Measurements from ENCODE around the gene HYCC2. TPM values are rescaled to one million over a fixed set of nuclear protein-coding genes. Genes with fewer than 3 reads are reported as not detected.
A peak's percentile ranks its signal among the peaks of the same experiment; 100 is the strongest.

HYCC2 gene
- polyA plus RNA-seq (18.1 and 20.4 TPM in 2 replicates), polyA minus RNA-seq (67.9 and 77.4 TPM in 2 replicates)

DNA sequence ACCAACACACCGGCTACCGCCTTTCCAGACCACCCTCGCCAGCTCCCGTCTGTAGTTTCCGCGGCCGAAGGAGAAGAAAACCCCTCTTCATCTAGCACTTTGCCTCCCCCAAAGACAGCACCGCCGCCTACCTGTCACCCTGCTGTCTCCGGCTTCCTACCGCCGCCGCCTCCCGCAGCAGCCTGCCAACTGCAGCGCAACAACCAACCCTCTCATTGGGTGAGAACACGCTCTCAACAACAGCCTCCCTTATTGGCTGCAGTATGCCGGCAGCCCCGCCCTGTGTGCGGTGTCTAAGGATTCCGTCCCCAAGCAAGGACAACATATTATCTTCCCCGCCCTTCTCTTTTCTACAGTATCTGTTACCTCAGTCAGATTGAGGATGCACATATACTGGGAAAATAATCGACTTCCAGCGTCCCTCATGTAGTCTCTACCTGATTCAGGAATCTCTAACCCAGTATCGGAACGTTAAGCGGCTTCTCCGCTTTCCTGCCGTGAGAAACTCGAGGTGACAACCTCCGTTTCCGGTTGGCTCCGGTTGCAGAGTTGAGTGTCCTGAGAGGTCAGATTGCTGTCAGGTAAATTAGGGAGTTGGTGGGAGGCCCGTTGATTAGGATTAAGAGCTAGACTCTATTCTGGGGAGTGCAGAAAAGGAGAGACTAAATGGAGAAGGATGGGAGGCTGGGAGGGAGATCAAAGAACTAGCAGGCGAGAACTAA, at the start of gene HYCC2, which contains the start of gene NDUFB3:
HYCC2 (minus strand) TSS at position 193 of the 722 bp plus-strand sequence. CDS start 47,662 bp downstream, outside the sequence.
NDUFB3 (plus strand) TSS at position 523 of the 722 bp plus-strand sequence. CDS start 6,882 bp downstream, outside the sequence.
- Histone ChIP-seq H3K9me3 (ENCODE audit: low read length) (no peaks in the 10 kb centered on the region), H3K36me3 (ENCODE audit: insufficient read depth, low read length) (no peaks in the 10 kb centered on the region), H3K27ac (ENCODE audit: low read length) (peak within 1 kb of the TSS; percentile 83), H3K4me3 (ENCODE audit: low read length) (peak within 1 kb of the TSS; percentile 78), H3K4me2 (ENCODE audit: low read length) (peak within 1 kb of the TSS; percentile 93), H3K27me3 (ENCODE audit: insufficient read depth, low read depth, low read length) (no peaks in the 10 kb centered on the region), H2AFZ (ENCODE audit: low read depth, low read length) (peak within 1 kb of the TSS; percentile 90), H3F3A (ENCODE audit: insufficient read depth, low read length, poor library complexity, severe bottlenecking) (peaks cover 3% of the 10 kb centered on the region), H3K9ac (ENCODE audit: low read length) (peak within 1 kb of the TSS; percentile 79), H3K79me2 (replicated peaks; ENCODE audit: insufficient read depth, low read length) (peaks cover 61% of the 10 kb centered on the region), H3K9me2 (ENCODE audit: insufficient read depth, low read length) (no peaks in the 10 kb centered on the region), H4K20me1 (ENCODE audit: insufficient read depth) (peaks cover 3% of the 10 kb centered on the region)
- TF ChIP-seq, protein P1, sequence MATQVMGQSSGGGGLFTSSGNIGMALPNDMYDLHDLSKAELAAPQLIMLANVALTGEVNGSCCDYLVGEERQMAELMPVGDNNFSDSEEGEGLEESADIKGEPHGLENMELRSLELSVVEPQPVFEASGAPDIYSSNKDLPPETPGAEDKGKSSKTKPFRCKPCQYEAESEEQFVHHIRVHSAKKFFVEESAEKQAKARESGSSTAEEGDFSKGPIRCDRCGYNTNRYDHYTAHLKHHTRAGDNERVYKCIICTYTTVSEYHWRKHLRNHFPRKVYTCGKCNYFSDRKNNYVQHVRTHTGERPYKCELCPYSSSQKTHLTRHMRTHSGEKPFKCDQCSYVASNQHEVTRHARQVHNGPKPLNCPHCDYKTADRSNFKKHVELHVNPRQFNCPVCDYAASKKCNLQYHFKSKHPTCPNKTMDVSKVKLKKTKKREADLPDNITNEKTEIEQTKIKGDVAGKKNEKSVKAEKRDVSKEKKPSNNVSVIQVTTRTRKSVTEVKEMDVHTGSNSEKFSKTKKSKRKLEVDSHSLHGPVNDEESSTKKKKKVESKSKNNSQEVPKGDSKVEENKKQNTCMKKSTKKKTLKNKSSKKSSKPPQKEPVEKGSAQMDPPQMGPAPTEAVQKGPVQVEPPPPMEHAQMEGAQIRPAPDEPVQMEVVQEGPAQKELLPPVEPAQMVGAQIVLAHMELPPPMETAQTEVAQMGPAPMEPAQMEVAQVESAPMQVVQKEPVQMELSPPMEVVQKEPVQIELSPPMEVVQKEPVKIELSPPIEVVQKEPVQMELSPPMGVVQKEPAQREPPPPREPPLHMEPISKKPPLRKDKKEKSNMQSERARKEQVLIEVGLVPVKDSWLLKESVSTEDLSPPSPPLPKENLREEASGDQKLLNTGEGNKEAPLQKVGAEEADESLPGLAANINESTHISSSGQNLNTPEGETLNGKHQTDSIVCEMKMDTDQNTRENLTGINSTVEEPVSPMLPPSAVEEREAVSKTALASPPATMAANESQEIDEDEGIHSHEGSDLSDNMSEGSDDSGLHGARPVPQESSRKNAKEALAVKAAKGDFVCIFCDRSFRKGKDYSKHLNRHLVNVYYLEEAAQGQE (IDR thresholded peaks at IDR 0.05; ENCODE audit: borderline replicate concordance), result peak; percentile 78
- TF ChIP-seq RAD21 (conservative IDR thresholded peaks at IDR 0.05) (no peak), POLR2AphosphoS5 (IDR thresholded peaks at IDR 0.05) (peak; percentile 96), EZH2 (IDR thresholded peaks at IDR 0.05; ENCODE audit: borderline replicate concordance, insufficient read depth, low read length, poor library complexity, severe bottlenecking) (no peak), SMC3 (conservative IDR thresholded peaks at IDR 0.05; ENCODE audit: poor library complexity) (peak; percentile 41), MXI1 (conservative IDR thresholded peaks at IDR 0.05; ENCODE audit: poor library complexity, severe bottlenecking) (peak; percentile 70), EP300 (conservative IDR thresholded peaks at IDR 0.05; ENCODE audit: poor library complexity, severe bottlenecking) (peak; percentile 69), TAF1 (IDR thresholded peaks at IDR 0.05; ENCODE audit: low read depth) (peak; percentile 85)
- TF ChIP-seq, protein P2, sequence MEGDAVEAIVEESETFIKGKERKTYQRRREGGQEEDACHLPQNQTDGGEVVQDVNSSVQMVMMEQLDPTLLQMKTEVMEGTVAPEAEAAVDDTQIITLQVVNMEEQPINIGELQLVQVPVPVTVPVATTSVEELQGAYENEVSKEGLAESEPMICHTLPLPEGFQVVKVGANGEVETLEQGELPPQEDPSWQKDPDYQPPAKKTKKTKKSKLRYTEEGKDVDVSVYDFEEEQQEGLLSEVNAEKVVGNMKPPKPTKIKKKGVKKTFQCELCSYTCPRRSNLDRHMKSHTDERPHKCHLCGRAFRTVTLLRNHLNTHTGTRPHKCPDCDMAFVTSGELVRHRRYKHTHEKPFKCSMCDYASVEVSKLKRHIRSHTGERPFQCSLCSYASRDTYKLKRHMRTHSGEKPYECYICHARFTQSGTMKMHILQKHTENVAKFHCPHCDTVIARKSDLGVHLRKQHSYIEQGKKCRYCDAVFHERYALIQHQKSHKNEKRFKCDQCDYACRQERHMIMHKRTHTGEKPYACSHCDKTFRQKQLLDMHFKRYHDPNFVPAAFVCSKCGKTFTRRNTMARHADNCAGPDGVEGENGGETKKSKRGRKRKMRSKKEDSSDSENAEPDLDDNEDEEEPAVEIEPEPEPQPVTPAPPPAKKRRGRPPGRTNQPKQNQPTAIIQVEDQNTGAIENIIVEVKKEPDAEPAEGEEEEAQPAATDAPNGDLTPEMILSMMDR (IDR thresholded peaks at IDR 0.05; ENCODE audit: poor library complexity, severe bottlenecking), result peak; percentile 63

DNA sequence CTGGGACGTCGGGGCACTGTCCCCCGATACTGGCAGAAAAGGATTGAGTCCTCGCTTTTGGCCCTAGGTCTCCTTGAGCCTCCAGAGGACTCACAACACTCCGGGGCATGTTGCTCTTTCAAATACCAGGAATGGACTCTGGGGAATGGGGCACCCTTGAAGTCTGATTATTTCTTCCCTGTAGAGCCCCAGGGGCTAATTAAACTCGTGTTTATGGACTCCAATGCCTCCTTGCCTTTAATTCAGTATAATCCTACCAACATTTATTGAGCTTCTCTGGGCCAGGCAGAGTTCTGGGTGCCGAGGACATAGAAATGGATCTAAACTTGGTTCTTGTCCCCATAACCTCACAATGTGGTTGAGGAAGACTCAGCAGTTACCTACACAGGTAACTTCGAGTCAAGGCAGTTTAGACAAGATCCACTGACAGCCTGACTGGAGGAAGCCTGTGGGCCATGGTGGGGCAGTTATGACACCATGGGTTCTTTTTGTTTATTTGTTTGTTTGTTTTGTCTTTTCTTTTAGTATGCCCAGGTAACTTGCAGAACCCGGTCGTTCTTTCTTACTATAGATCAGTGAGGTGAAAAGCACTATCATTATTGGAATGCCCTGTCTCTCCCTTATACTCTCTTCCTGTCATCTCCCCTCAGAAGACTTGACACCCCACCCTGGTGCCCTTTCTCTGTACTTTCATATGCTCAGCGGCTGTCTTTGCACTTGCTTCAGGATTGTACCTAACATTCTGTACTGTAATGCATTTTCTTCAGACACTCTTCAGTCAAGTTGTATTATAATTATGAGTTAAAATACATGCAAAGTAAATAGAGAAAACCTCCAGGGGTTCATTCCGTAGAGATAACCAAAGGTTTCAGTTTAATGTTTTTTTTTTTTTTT, 47.7 kb upstream of the HYCC2 start:
- H3K4me3 ChIP-seq (ENCODE audit: low read length), result no peak overlapping the region
- H3K9me2 ChIP-seq (ENCODE audit: insufficient read depth, low read length), result no peaks in the 10 kb centered on the region
- H4K20me1 ChIP-seq (ENCODE audit: insufficient read depth), result no peaks in the 10 kb centered on the region
- no peaks in the 10 kb centered on the region for H3F3A ChIP-seq (ENCODE audit: insufficient read depth, low read length, poor library complexity, severe bottlenecking)
- H3K4me2 ChIP-seq (ENCODE audit: low read length), result no peak overlapping the region
- H3K79me2 ChIP-seq (replicated peaks; ENCODE audit: insufficient read depth, low read length), result no peaks in the 10 kb centered on the region
- no peak overlapping the region for H3K9ac ChIP-seq (ENCODE audit: low read length)
- TF ChIP-seq TAF1 (IDR thresholded peaks at IDR 0.05; ENCODE audit: low read depth), result no peak
- TF ChIP-seq MXI1 (conservative IDR thresholded peaks at IDR 0.05; ENCODE audit: poor library complexity, severe bottlenecking), result no peak
- no peak for TF ChIP-seq EZH2 (IDR thresholded peaks at IDR 0.05; ENCODE audit: borderline replicate concordance, insufficient read depth, low read length, poor library complexity, severe bottlenecking)
- TF ChIP-seq POLR2AphosphoS5 (IDR thresholded peaks at IDR 0.05), result no peak
- no peak for TF ChIP-seq SMC3 (conservative IDR thresholded peaks at IDR 0.05; ENCODE audit: poor library complexity)
- no peak for TF ChIP-seq EP300 (conservative IDR thresholded peaks at IDR 0.05; ENCODE audit: poor library complexity, severe bottlenecking)
- TF ChIP-seq RAD21 (conservative IDR thresholded peaks at IDR 0.05), result no peak
- TF ChIP-seq, protein P2 (IDR thresholded peaks at IDR 0.05; ENCODE audit: poor library complexity, severe bottlenecking), result no peak
- TF ChIP-seq, protein P1 (IDR thresholded peaks at IDR 0.05; ENCODE audit: borderline replicate concordance), result no peak
- no peaks in the 10 kb centered on the region for H3K9me3 ChIP-seq (ENCODE audit: low read length)
- no peaks in the 10 kb centered on the region for H3K36me3 ChIP-seq (ENCODE audit: insufficient read depth, low read length)
- H3K27ac ChIP-seq (ENCODE audit: low read length), result no peak overlapping the region
- H3K27me3 ChIP-seq (ENCODE audit: insufficient read depth, low read depth, low read length), result peaks cover 10% of the 10 kb centered on the region
- H2AFZ ChIP-seq (ENCODE audit: low read depth, low read length), result no peak overlapping the region
